GM12872 (cell line): ENCODE data around the gene RAPH1.

Experiments used
- TF ChIP-seq, protein P1 (sequence below): IDR thresholded peaks from 3 replicates; pipeline ENCODE4 v1.5.1; 2011; ENCODE audit warnings: low read depth, mild to moderate bottlenecking, low read length, moderate library complexity; ENCODE audit not compliant: insufficient read depth

Gene RAPH1

DNA sequence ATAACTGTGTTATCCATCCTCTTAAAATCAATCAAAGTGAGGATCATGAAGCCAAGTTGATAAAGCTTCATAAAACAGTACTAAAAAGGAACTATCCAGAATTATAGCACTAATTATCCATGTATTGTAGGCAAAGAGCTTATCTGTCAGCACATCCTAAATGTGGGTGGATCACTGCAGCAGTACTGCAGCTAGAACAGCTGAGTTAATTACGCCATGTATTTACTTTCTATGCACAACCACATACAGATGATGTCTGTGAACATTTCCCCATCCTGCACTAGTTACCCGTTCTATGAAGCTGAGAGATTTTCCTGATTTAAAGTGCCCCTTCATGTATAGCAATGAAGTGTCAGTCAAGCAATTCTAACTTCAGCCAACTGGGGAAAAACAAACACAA lies 96.6 kb downstream of the RAPH1 start:
- TF ChIP-seq, protein P1, sequence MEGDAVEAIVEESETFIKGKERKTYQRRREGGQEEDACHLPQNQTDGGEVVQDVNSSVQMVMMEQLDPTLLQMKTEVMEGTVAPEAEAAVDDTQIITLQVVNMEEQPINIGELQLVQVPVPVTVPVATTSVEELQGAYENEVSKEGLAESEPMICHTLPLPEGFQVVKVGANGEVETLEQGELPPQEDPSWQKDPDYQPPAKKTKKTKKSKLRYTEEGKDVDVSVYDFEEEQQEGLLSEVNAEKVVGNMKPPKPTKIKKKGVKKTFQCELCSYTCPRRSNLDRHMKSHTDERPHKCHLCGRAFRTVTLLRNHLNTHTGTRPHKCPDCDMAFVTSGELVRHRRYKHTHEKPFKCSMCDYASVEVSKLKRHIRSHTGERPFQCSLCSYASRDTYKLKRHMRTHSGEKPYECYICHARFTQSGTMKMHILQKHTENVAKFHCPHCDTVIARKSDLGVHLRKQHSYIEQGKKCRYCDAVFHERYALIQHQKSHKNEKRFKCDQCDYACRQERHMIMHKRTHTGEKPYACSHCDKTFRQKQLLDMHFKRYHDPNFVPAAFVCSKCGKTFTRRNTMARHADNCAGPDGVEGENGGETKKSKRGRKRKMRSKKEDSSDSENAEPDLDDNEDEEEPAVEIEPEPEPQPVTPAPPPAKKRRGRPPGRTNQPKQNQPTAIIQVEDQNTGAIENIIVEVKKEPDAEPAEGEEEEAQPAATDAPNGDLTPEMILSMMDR, result no peak

DNA sequence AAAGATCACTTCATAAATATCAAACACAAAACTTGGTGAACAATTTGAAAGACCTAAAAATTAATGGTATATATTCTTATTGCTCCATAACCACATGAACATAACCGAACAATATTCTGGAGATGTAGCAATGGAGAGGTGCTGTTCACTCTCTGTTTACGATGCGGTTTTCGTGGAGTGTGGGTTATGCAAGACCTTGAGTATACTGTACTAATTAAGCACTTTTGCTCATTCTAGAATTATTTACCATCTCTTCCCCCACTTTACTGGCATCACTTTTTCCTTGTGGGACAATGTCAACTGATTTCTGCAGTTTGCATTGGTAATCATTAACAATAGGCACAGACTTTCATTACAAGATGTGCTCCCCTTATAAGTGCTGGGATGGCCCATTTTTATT lies 97.6 kb downstream of the RAPH1 start:
- TF ChIP-seq, protein P1, result no peak

DNA sequence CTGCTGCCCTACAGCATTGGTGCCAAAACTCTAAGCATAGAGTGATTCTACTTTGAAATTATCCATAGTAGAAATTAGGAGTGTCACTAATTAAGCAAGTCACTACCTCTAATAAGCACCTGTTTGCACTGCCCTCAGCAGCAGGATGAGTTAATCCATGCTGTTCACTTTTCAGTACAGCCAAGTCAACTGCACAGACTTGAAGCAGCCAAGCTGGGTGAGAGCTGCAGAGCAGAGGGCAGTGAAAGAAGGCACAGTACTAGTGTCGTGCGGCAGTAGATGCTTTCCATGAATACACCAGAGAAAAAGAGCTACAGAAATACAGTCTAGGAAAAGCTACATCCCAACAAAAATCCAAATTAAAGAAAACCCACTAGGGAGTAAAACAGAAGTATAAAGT lies 98.6 kb downstream of the RAPH1 start:
- TF ChIP-seq, protein P1, result no peak

DNA sequence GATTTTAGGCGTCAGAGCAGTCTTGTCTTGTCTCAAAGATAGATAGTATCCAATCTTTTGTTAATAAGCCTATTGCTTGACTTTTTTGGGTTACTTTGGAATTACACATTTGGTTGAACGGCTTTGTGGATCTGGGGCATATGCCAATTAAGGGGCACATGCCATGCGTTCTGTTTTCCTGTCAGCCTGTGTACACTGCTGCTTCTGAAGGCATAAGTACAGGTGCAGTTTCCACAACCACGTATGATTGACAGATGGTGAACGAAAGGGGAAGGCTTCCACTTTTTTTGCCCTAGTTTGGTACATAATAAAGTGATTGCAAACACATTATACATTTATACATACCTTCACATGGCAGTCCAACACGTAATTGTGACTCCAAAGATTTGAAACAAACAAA lies 102.3 kb downstream of the RAPH1 start:
- TF ChIP-seq, protein P1, result no peak

DNA sequence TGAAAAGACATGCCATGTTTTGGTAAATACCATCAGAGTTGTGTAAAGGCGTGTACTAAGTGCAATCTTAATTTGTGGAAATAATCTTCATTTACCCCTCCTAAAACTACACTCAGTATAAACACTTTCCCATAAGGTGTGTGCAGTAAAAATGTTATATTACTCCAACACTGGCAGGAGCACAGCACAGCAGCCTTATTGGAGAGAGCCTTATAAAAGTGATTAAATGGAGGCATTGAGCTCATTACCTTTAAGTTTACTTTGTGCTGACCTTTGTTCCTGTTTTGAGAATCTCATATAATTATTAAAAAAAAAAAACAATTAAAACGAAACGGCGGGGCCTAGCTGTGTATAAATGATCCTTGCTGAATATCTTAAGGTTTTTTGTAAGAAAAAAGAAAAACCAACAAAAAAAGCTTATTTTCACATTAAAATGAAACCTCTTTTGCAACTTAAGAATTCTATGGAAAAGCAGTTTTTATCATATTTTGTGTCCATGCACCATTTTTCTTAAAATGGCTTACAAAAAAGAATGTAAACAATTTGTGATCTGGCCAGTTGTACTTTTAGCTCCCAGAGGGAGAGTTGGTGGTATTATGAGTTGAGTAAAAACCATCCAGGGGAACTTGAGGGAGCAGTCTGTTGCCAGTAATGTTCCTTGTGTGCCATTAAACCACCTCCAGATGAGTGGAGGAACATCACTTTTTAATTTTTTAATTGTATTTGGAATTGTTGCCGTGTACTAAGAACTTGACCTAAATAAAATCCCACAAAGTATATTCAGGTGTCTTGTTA lies 103.5 kb downstream of the RAPH1 start:
- TF ChIP-seq, protein P1, result no peak

DNA sequence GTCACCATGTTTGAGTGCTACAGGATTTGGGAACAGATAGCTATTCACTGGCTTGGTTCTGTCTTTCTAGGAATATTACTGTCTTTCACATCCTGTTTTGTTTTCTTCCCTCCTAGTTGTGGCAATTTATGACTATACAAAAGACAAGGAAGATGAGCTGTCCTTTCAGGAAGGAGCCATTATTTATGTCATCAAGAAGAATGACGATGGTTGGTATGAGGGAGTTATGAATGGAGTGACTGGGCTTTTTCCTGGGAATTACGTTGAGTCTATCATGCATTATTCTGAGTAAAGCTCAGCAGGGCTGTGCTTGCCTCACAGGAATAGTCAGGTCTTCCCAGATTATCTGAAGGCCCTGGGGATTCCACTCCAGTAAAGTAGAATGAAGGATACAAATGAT lies 108.0 kb downstream of the RAPH1 start:
- TF ChIP-seq, protein P1, result no peak

DNA sequence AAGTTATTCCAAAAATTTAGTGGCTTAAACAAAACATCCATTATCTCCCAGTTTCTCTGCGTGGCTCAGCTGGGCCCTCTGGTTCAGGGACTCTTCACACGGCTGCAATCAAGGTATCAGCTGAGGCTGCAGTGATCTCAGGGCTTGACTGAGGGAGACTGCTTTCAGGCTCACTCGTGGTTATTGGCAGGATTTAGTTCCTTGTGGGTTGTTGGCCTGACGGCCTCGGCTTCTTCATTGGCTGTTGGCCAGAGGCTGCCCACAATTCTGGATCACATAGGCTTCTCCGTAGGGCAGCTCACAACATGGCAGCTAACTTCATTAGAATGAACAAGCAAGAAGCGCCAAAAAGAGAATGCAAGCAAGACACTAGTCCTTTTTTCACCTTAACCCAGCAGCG lies 116.8 kb downstream of the RAPH1 start:
- TF ChIP-seq, protein P1, result no peak
